Panc1 (cell line): Measurements from ENCODE around the gene FAT1. TPM values are rescaled to one million over a fixed set of nuclear protein-coding genes. Genes with fewer than 3 reads are reported as not detected.

Experiments
- ATAC-seq: fragments of 200-7000 bp; cut with Tn5 transposase; 2 replicates; pipeline ENCODE4 v1.9.1; 2020; ENCODE audit warnings: mild to moderate bottlenecking, moderate library complexity
- BruUV-seq: library from RNA; stranded (reverse); fragments of 400-500 nt; replicated peaks from 2 replicates; lab custom pipeline; 2021; lab: Mats Ljungman, UMichigan
- CTCF ChIA-PET: fragments of 300-600 bp; sonication (Branson Sonifier 250); formaldehyde crosslinking; loops from one replicate; lab custom pipeline; 2022; ENCODE audit warnings: antibody characterized with exemption; lab: Charles Lee
- POLR2A ChIA-PET: fragments of 300-600 bp; sonication (Branson Sonifier 250); formaldehyde crosslinking; loops from one replicate; lab custom pipeline; 2022; ENCODE audit warnings: antibody characterized with exemption; lab: Charles Lee
- DNase-seq: peaks from one replicate; pipeline ENCODE4 v3.0.0-alpha.2; 2010; ENCODE audit warnings: low read depth, low spot score
- H3K27ac ChIP-seq: 2 replicates; pipeline ENCODE4 v1.5.1; 2011; ENCODE audit warnings: mild to moderate bottlenecking, low read length, inconsistent platforms
- H3K27me3 ChIP-seq: fragments of 200-500 bp; sonication (Bioruptor generic); 2 replicates; pipeline ENCODE4 v1.6.0; 2014; ENCODE audit warnings: low read length, inconsistent platforms; ENCODE audit not compliant: control insufficient read depth, insufficient read depth
- H3K36me3 ChIP-seq: fragments of 200-500 bp; sonication (Bioruptor generic); 2 replicates; pipeline ENCODE4 v1.5.1; 2014; ENCODE audit warnings: inconsistent platforms, mild to moderate bottlenecking, low read length, moderate library complexity; ENCODE audit not compliant: control insufficient read depth, insufficient read depth
- H3K4me1 ChIP-seq: 2 replicates; pipeline ENCODE4 v1.5.1; 2011; ENCODE audit warnings: inconsistent platforms, mild to moderate bottlenecking, low read length, moderate library complexity; ENCODE audit not compliant: control insufficient read depth, insufficient read depth
- H3K4me3 ChIP-seq, 2 experiments: 2 replicates each; pipeline ENCODE4 v1.5.1; 2011 to 2012; ENCODE audit warnings: low read depth in 2 of 2, low read length in 2 of 2, mild to moderate bottlenecking in 2 of 2, inconsistent platforms in 1 of 2, moderate library complexity in 1 of 2
- H3K9me3 ChIP-seq: fragments of 200-500 bp; sonication (Bioruptor generic); 2 replicates; pipeline ENCODE4 v1.5.1; 2014; ENCODE audit warnings: low read depth, mild to moderate bottlenecking, inconsistent platforms, low read length, moderate library complexity; ENCODE audit not compliant: control insufficient read depth, insufficient read depth
- CTCF ChIP-seq: fragments of 450-650 bp; IDR thresholded peaks from 2 replicates; pipeline ENCODE4 v1.5.1; 2017; ENCODE audit warnings: mild to moderate bottlenecking
- POLR2AphosphoS5 ChIP-seq: IDR thresholded peaks from 2 replicates; pipeline ENCODE4 v1.6.1; 2012; ENCODE audit warnings: mild to moderate bottlenecking, low read depth, low read length, moderate library complexity
- REST ChIP-seq, 2 experiments: IDR thresholded peaks; 2 replicates each; pipeline ENCODE4 v1.6.1; 2011 to 2012; ENCODE audit warnings: low read depth in 2 of 2, control low read depth in 1 of 2, low read length in 1 of 2, mild to moderate bottlenecking in 1 of 2, moderate library complexity in 1 of 2; ENCODE audit not compliant: insufficient read depth in 1 of 2
- SIN3A ChIP-seq: IDR thresholded peaks from 2 replicates; pipeline ENCODE4 v1.6.1; 2012; ENCODE audit warnings: low read depth, mild to moderate bottlenecking, low read length, moderate library complexity, borderline replicate concordance; ENCODE audit not compliant: insufficient read depth
- TCF7L2 ChIP-seq: IDR thresholded peaks from 2 replicates; pipeline ENCODE4 v1.6.1; 2011; ENCODE audit warnings: mild to moderate bottlenecking, low read depth, low read length, inconsistent platforms
- in situ Hi-C: cut with HindIII; loops from 2 replicates; pipeline ENCODE4 v1.10.0; 2016; ENCODE audit warnings: low sequenced_read_pairs, low pct_unique_long_range_greater_than_20kb
- intact Hi-C: fragments of 100-400 bp; cut with micrococcal nuclease; formaldehyde crosslinking; loops from one replicate; pipeline ENCODE4 v1.10.0; 2022; ENCODE audit not compliant: unreplicated experiment
- total RNA-seq: library from RNA; stranded (reverse); gene quantifications from one replicate; pipeline ENCODE4 v1.2.1, GENCODE V29; 2021; ENCODE audit not compliant: unreplicated experiment

Gene FAT1
- total RNA-seq, 1 experiment from 2014 or later, result 288 TPM

- Histone ChIP-seq H3K36me3 (no peaks in the 10 kb centered on the region), H3K4me3 (peak overlapping the region; percentile 21 to 45), H3K9me3 (no peaks in the 10 kb centered on the region), H3K4me1 (peaks cover 89% of the 10 kb centered on the region), H3K27ac (peak overlapping the region; percentile 98), H3K27me3 (no peaks in the 10 kb centered on the region)
- intact Hi-C loops (no loop called here), in situ Hi-C loops (no loop called here)
- TF ChIP-seq TCF7L2 (peak; percentile 91), REST (IDR thresholded peaks at IDR 0.05; ENCODE audit: insufficient read depth in 1 of 2, low read depth in 2 of 2, low read length in 1 of 2) (no peak), POLR2AphosphoS5 (no peak)
- ChIA-PET CTCF (no interaction called here), POLR2A (interaction anchor here (0.5 kb wide), 1 partner anchor 156 kb away, joined by 9 read pairs; no protein-coding TSS in a partner anchor)
- BruUV-seq, result no TSS peak
- DNase-seq (no peak), ATAC-seq (peak; percentile 44; the same call in 1 of the 2 replicates)
These were observed 38.8 kb downstream of the FAT1 start for GRCh38 chr4:186684889-186685309.

GRCh38 chr4:186684220-186684619 is 39.4 kb downstream of the FAT1 start:
- DNase-seq, result no peak
- TF ChIP-seq REST (IDR thresholded peaks at IDR 0.05; ENCODE audit: insufficient read depth in 1 of 2, low read depth in 2 of 2, low read length in 1 of 2) (no peak), POLR2AphosphoS5 (no peak), SIN3A (no peak), TCF7L2 (no peak), CTCF (no peak)
- Histone ChIP-seq H3K9me3 (no peaks in the 10 kb centered on the region), H3K4me1 (peaks cover 89% of the 10 kb centered on the region), H3K27ac (peak overlapping the region; percentile 98), H3K27me3 (no peaks in the 10 kb centered on the region), H3K4me3 (peak overlapping the region; percentile 21 to 45), H3K36me3 (no peaks in the 10 kb centered on the region)
- intact Hi-C loops (no loop called here), in situ Hi-C loops (no loop called here)
- no TSS peak for BruUV-seq
- no peak for ATAC-seq
- ChIA-PET POLR2A (interaction anchor here (0.5 kb wide), 1 partner anchor 22 kb away, joined by 4 read pairs; no protein-coding TSS in a partner anchor), CTCF (no interaction called here)
